PC-3 (cell line): Measurements from ENCODE around the gene SEC16A. TPM values are rescaled to one million over a fixed set of nuclear protein-coding genes. Genes with fewer than 3 reads are reported as not detected.

Experiments
- ATAC-seq: fragments of 200-7000 bp; cut with Tn5 transposase; 2 replicates; pipeline ENCODE4 v1.9.1; 2020; ENCODE audit warnings: mild to moderate bottlenecking, moderate library complexity
- BruUV-seq: library from RNA; stranded (reverse); fragments of 400-500 nt; replicated peaks from 2 replicates; lab custom pipeline; 2021; lab: Mats Ljungman, UMichigan
- CTCF ChIA-PET: fragments of 300-600 bp; sonication (Branson Sonifier 250); formaldehyde crosslinking; loops from one replicate; lab custom pipeline; 2022; ENCODE audit warnings: antibody characterized with exemption; lab: Charles Lee
- POLR2A ChIA-PET: fragments of 300-600 bp; sonication (Branson Sonifier 250); formaldehyde crosslinking; loops from one replicate; lab custom pipeline; 2022; ENCODE audit warnings: antibody characterized with exemption; ENCODE audit not compliant: unreplicated experiment; lab: Charles Lee
- DNase-seq: peaks from one replicate; pipeline ENCODE4 v3.0.0-alpha.2; 2015
- H2AFZ ChIP-seq: fragments of 300-600 bp; sonication (generic); 2 replicates; pipeline ENCODE4 v1.6.0; 2016; ENCODE audit warnings: antibody characterized with exemption, low read length
- H3F3A ChIP-seq: fragments of 300-600 bp; sonication (generic); one replicate; pipeline ENCODE4 v1.6.0; 2017; ENCODE audit warnings: antibody characterized with exemption, low read length, control low read depth, mild to moderate bottlenecking; ENCODE audit not compliant: unreplicated experiment
- H3K27ac ChIP-seq: fragments of 300-600 bp; sonication (generic); 2 replicates; pipeline ENCODE4 v1.5.1; 2016; ENCODE audit warnings: mild to moderate bottlenecking, low read length
- H3K27me3 ChIP-seq: fragments of 300-600 bp; sonication (generic); 2 replicates; pipeline ENCODE4 v1.6.1; 2016; ENCODE audit warnings: low read length, mixed read lengths
- H3K36me3 ChIP-seq: fragments of 300-600 bp; sonication (generic); 2 replicates; pipeline ENCODE4 v1.6.1; 2016; ENCODE audit warnings: low read depth, mixed run types, low read length, mixed read lengths
- H3K4me1 ChIP-seq: fragments of 300-600 bp; sonication (generic); 2 replicates; pipeline ENCODE4 v1.5.1; 2016; ENCODE audit warnings: low read length; ENCODE audit not compliant: insufficient read depth
- H3K4me2 ChIP-seq: fragments of 300-600 bp; sonication (generic); 2 replicates; pipeline ENCODE4 v1.6.0; 2016; ENCODE audit warnings: low read length
- H3K4me3 ChIP-seq: fragments of 300-600 bp; sonication (generic); 2 replicates; pipeline ENCODE4 v1.5.1; 2016; ENCODE audit warnings: mild to moderate bottlenecking, low read length, mixed read lengths
- H3K79me2 ChIP-seq: fragments of 300-600 bp; sonication (generic); 2 replicates; pipeline ENCODE4 v1.6.1; 2017; ENCODE audit warnings: low read length, mixed read lengths
- H3K9ac ChIP-seq: fragments of 300-600 bp; sonication (generic); 2 replicates; pipeline ENCODE4 v1.6.0; 2016; ENCODE audit warnings: mild to moderate bottlenecking, low read length
- H3K9me2 ChIP-seq: fragments of 300-600 bp; sonication (generic); replicated peaks from 2 replicates; pipeline ENCODE4 v1.6.1; 2016; ENCODE audit warnings: mixed run types, low read length, mixed read lengths
- H3K9me3 ChIP-seq: fragments of 300-600 bp; sonication (generic); 2 replicates; pipeline ENCODE4 v1.6.1; 2016; ENCODE audit warnings: low read length, mixed read lengths
- H4K20me1 ChIP-seq: fragments of 300-600 bp; sonication (generic); 2 replicates; pipeline ENCODE4 v1.6.1; 2016; ENCODE audit warnings: low read length, mixed read lengths
- EZH2 ChIP-seq: fragments of 300-600 bp; sonication (generic); IDR thresholded peaks from one replicate; pipeline ENCODE4 v1.6.1; 2017; ENCODE audit warnings: antibody characterized with exemption, mild to moderate bottlenecking, low read length; ENCODE audit not compliant: unreplicated experiment
- EZH2phosphoT487 ChIP-seq: fragments of 300-600 bp; sonication (generic); IDR thresholded peaks from 2 replicates; pipeline ENCODE4 v1.6.1; 2018; ENCODE audit warnings: mild to moderate bottlenecking, antibody characterized with exemption, low read length, borderline replicate concordance
- intact Hi-C: fragments of 100-400 bp; cut with micrococcal nuclease; formaldehyde crosslinking; loops from 2 replicates; pipeline ENCODE4 v1.9.0; 2023
- total RNA-seq: library from RNA; depleted of rRNA; stranded (reverse); fragments of >200 nt; gene quantifications from 2 replicates; pipeline ENCODE4 v1.2.3, GENCODE V29; 2014
- TF ChIP-seq, protein P1 (sequence below): fragments of 300-600 bp; sonication (generic); conservative IDR thresholded peaks from 2 replicates; pipeline ENCODE4 v1.5.1; 2017; ENCODE audit warnings: antibody characterized with exemption, low read depth, mild to moderate bottlenecking, low read length

The SEC16A gene
- total RNA-seq, 1 experiment from 2014 or later, result 28.3 TPM

DNA sequence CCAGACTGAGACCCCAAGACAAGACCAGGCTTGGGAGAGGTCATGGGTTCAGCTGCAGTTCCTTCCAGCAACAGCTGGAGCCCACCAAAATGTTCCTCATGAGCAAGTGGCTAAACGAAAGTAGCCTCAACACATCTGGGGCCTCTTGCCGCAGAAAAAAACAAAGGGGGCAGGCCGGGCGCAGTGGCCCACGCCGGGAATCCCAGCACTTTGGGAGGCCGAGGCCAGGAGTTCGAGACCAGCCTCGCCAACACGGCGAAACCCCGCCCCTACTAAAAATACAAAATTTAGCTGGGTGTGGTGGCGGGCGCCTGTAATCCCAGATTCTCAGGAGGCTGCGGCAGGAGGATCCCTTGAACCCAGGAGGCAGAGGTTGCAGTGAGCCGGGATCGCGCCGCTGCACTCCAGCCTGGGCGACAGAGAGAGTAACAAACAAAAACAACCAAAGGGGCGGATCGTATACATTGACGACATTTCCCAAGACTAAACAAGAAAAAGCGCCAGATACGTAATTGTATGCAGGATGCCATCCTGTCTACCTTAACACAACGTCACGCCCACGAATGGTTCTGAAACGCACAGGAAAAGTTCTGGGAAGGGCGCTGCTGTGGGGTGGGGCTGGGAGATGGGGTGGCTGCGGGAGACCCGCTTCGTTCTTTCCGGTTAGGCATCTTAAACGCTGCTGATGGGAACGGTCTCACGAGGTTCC, 44.8 kb downstream of the SEC16A start:
- Histone ChIP-seq H3K27me3 (no peaks in the 10 kb centered on the region), H3K36me3 (no peaks in the 10 kb centered on the region), H3K9me3 (no peaks in the 10 kb centered on the region), H3K27ac (no peak overlapping the region), H2AFZ (peak overlapping the region; percentile 59; the same call in 1 of the 2 replicates), H3K9ac (peak overlapping the region; percentile 78), H3K79me2 (peaks cover 41% of the 10 kb centered on the region), H3F3A (no peaks in the 10 kb centered on the region), H3K4me1 (peaks cover 14% of the 10 kb centered on the region), H3K4me3 (peak overlapping the region; percentile 87), H4K20me1 (peaks cover 8% of the 10 kb centered on the region; the same call in 1 of the 2 replicates), H3K4me2 (peak overlapping the region; percentile 87), H3K9me2 (no peaks in the 10 kb centered on the region)
- ATAC-seq (no peak), DNase-seq (peak; percentile 3)
- TF ChIP-seq EZH2, result no peak
- TF ChIP-seq, protein P1, sequence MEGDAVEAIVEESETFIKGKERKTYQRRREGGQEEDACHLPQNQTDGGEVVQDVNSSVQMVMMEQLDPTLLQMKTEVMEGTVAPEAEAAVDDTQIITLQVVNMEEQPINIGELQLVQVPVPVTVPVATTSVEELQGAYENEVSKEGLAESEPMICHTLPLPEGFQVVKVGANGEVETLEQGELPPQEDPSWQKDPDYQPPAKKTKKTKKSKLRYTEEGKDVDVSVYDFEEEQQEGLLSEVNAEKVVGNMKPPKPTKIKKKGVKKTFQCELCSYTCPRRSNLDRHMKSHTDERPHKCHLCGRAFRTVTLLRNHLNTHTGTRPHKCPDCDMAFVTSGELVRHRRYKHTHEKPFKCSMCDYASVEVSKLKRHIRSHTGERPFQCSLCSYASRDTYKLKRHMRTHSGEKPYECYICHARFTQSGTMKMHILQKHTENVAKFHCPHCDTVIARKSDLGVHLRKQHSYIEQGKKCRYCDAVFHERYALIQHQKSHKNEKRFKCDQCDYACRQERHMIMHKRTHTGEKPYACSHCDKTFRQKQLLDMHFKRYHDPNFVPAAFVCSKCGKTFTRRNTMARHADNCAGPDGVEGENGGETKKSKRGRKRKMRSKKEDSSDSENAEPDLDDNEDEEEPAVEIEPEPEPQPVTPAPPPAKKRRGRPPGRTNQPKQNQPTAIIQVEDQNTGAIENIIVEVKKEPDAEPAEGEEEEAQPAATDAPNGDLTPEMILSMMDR, result no peak
- no peak for TF ChIP-seq EZH2phosphoT487
- POLR2A ChIA-PET, result no interaction called here
- intact Hi-C loops, result no loop called here
- CTCF ChIA-PET, result no interaction called here
- BruUV-seq, result no TSS peak

DNA sequence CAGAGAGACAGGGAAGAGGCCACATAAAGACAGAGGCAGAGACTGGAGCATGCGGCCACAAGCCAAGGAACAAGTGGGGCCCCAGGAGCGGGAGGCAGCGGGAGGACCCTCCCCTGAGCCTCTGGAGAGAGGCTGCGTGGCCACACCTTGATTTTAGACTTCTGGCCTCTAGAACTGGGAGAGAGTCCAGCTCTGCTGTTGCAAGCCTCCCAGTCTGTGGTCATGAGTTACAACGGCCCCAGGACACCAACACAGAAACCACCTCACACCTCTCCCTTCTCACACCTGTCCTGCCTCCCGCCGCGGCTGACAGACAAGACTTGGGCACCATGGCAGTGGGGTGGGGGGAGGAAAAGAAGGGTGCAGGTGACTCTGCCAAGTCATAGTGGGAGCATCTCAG, 45.4 kb downstream of the SEC16A start:
- TF ChIP-seq EZH2 (no peak), EZH2phosphoT487 (no peak)
- TF ChIP-seq, protein P1, result no peak
- H3K27ac ChIP-seq, result no peak overlapping the region
- H3K4me1 ChIP-seq, result peaks cover 14% of the 10 kb centered on the region
- BruUV-seq, result no TSS peak
- peaks cover 41% of the 10 kb centered on the region for H3K79me2 ChIP-seq
- H4K20me1 ChIP-seq, result peaks cover 8% of the 10 kb centered on the region; the same call in 1 of the 2 replicates
- peak overlapping the region; percentile 87 for H3K4me3 ChIP-seq
- H3K36me3 ChIP-seq, result no peaks in the 10 kb centered on the region
- peak overlapping the region; percentile 87 for H3K4me2 ChIP-seq
- ATAC-seq (peak; percentile 8; the same call in 1 of the 2 replicates), DNase-seq (peak; percentile 27)
- H3K9ac ChIP-seq, result no peak overlapping the region
- no peak overlapping the region for H2AFZ ChIP-seq
- ChIA-PET CTCF (no interaction called here), POLR2A (no interaction called here)
- intact Hi-C loops, result no loop called here
- H3K27me3 ChIP-seq, result no peaks in the 10 kb centered on the region
- no peaks in the 10 kb centered on the region for H3F3A ChIP-seq
- no peaks in the 10 kb centered on the region for H3K9me3 ChIP-seq
- H3K9me2 ChIP-seq, result no peaks in the 10 kb centered on the region

DNA sequence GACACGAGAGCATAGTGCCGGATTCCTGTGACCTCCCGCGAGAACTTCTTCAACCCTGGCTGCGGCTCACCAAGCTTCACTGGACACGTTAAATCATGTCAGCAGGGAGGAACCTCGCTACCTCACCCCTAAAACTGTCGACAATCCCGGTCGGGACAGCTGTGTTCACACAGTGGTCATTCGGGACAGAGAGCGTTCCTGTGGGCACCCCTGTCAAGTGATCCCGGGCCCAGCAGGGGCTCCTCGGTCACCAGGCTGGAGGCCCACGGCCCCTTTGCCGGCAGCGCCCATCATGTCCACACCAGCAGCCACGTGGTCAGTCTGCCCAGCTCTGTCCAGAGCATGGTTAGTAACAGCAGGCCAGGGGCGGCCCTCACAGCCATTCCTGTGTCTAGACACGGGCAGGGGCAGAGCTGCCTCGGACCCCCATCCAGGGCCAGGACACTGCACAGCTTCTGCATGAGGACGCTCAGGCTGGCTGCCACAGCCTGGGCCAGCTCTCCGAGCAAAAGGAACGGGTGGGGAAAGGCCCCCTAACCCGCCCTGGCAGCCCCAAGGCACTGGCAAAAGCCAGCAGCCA, 46.7 kb downstream of the SEC16A start:
- Histone ChIP-seq H2AFZ (no peak overlapping the region), H3K4me2 (no peak overlapping the region), H3K27me3 (no peaks in the 10 kb centered on the region), H3K9ac (no peak overlapping the region), H3F3A (no peaks in the 10 kb centered on the region), H3K9me3 (no peaks in the 10 kb centered on the region), H3K79me2 (peaks cover 41% of the 10 kb centered on the region), H3K36me3 (no peaks in the 10 kb centered on the region), H4K20me1 (peaks cover 8% of the 10 kb centered on the region; the same call in 1 of the 2 replicates), H3K4me3 (no peak overlapping the region), H3K4me1 (peaks cover 14% of the 10 kb centered on the region), H3K9me2 (no peaks in the 10 kb centered on the region), H3K27ac (no peak overlapping the region)
- TF ChIP-seq, protein P1, result no peak
- no peak for TF ChIP-seq EZH2
- no peak for TF ChIP-seq EZH2phosphoT487
- no peak for DNase-seq
- ATAC-seq, result no peak
- CTCF ChIA-PET, result no interaction called here
- no TSS peak for BruUV-seq
- intact Hi-C loops, result no loop called here
- POLR2A ChIA-PET, result no interaction called here
